RPMI7951 (cell line): Measurements from ENCODE around the gene VPS9D1. TPM values are rescaled to one million over a fixed set of nuclear protein-coding genes. Genes with fewer than 3 reads are reported as not detected.
"Not testable (repeated sequence)": the region's sequence is repeated elsewhere in the genome, so short reads cannot be mapped to it uniquely, and the experiment has no call there.

ENCODE experiments used
- DNase-seq: peaks from one replicate; pipeline ENCODE4 v3.0.0-alpha.2; 2012; ENCODE audit warnings: low read depth
- total RNA-seq: library from RNA; depleted of rRNA; stranded (reverse); fragments of >200 nt; shearing (Covaris generic); gene quantifications from 2 replicates; pipeline ENCODE4 v1.2.3, GENCODE V29; 2014

The VPS9D1 gene
- total RNA-seq, 1 experiment from 2014 or later, result 2.8 TPM

DNA sequence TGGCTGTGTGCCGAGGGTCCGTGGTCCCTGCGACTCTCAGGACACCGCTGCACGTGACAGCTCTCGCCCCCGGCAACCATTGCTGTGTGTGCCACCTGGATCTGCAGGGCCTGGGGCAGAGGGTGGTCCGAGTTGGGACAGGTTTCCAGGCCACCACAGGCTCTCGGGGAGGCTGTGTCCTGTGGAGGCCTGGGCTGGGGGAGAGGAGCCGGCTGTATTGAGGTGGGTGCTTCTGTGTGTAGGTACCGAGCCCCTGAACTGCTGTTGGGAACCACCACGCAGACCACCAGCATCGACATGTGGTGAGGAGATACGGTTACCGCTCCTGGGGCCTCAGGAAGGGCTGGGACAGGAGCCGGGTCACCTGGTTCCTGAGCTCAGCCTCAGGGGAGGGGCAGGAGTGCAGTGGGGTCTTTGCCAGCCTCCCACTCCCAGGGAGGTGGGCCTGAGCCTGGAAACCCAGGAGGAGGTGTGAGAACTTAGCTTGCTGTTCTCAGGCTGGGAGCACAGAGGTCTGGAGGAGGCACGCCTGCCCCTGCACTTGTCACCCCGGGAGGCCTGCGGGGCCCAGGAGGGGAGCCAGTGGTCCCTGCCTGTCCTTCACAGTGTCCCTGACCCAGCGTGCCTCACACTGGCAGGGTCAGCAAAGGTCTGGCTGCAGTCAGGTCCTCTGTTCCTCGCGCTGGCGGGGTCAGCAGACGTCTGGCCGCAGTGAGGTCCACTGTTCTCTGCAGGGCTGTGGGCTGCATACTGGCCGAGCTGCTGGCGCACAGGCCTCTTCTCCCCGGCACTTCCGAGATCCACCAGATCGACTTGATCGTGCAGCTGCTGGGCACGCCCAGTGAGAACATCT, 26.5 kb downstream of the VPS9D1 start:
- no peak for DNase-seq

DNA sequence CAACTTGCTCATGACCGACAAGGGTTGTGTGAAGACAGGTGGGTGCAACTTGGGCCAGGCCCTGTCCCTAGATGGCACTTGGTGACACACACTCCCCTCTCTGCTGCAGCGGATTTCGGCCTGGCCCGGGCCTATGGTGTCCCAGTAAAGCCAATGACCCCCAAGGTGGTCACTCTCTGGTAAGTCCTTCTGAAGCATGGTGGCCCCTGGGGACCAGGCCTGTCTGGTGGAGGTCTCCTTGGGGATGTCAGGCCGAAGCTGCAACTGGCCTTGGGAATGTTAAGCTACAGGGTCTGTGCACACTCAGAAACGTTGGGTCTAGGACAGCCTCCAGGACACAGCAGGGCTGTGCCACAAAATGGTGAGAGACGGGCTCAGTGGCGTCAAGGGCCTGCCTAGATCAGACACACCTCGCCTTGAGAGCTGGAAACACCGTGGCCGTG, 27.4 kb downstream of the VPS9D1 start:
- no peak for DNase-seq

DNA sequence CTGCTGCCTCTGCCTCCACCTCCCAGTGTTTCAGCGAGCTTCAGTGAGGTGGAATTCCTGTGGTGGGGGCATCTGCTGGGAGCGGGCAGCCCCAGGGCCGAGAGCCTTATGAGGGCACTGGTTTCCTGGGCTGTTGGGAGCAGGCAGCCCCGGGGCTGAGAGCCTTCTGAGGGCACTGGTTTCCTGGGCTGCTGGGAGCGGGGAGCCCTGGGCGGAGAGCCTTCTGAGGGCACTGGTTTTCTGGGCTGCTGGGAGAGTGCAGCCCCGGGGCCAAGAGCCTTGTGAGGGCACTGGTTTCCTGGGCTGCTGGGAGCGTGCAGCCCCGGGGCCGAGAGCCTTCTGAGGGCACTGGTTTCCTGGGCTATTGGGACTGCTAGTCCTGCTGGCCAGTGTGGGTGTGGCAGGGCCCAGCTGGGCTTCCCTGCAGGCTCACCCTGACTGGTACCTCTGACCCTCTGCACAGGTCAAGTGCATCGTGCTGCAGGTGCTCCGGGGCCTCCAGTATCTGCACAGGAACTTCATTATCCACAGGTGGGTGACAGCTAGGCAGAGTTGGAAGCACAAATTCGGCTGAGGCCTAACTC, 28.6 kb downstream of the VPS9D1 start:
- DNase-seq, result no peak

DNA sequence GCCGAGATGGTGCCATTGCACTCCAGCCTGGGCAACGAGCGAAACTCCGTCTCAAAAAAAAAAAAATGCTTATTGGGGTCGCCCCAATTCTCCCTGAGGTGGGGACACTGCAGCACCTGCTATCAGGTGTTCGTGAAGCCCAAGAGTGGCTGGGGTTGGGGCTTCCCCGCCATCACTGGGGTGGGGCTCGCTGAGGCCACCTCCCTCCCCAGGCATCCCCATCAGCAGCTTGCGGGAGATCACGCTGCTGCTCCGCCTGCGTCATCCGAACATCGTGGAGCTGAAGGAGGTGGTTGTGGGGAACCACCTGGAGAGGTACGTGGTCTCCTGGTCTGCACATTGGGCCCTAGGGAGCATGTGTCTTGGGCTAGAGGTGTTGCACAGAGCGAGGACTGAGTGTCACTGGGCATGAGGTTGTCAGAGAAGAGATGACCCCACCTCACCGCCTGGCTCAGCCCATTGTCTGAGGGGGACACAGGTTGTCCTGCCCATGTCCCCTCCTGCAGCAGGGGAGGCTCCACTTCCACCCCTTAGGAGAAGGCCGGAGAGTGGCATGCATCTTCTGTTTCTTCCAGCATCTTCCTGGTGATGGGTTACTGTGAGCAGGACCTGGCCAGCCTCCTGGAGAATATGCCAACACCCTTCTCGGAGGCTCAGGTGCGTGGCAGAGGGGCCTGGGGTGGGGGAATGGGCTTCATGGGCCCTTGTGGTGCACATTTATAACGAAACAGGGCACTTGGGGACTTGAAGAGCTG, 29.3 kb downstream of the VPS9D1 start:
- DNase-seq, result no peak

DNA sequence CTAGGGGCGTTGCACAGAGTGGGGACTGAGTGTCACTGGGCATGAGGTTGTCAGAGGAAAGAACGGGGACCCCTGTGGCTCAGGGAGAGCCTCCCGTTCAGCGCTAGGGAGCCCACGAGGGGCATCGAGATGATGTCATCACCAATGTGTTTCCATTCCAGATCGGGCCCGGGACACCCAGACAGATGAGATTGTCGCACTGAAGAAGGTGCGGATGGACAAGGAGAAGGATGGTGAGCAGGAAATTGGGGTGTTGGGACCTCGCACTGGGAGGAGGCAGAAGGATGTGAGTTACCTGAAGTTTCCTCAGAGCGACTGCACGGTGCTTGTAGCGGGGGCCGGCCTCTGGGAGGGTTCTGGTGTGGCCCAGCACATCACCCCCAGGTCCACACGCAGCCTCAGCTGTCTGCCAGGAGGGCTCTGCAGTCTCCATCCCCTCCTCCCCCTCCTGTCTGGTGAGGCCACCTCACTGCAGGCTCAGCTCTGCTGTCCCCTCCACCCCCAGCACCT, 30.3 kb downstream of the VPS9D1 start:
- no peak for DNase-seq

DNA sequence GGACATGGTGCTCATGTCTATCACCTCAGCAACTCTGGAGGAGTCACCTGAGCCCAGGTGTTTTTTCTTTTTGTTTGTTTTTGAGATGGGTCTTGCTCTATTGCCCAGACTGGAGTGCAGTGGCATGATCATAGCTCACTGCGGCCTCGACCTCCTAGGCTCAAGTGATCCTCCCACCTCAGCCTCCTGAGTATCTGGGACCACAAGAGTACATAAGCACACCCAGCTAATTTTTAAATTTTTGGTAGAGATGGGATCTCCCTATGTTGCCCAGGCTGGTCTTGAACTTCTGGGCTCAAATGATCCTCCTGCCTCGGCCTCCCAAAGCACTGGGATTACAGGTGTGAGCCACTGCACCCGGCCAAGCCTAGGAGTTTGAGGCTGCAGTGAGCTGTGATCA, 31.1 kb downstream of the VPS9D1 start:
- DNase-seq, result not testable (repeated sequence)

DNA sequence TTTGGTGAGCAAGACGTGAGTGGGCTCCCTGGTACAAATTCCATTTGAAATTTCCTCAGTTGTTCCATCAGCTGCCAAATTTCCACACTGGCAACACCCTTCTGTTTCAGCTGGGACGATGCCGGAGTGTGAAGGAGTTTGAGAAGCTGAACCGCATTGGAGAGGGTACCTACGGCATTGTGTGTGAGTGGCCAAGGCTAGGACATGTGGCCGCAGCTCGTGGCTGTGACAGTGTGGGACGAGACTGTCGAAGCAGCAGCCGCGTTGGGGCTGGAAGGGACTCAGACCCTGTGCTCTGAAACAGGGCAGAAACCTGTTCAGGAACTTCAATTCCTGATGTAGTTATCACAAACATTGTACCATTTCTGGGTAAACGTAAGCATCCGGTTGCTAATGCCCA, 31.6 kb downstream of the VPS9D1 start:
- DNase-seq, result no peak

DNA sequence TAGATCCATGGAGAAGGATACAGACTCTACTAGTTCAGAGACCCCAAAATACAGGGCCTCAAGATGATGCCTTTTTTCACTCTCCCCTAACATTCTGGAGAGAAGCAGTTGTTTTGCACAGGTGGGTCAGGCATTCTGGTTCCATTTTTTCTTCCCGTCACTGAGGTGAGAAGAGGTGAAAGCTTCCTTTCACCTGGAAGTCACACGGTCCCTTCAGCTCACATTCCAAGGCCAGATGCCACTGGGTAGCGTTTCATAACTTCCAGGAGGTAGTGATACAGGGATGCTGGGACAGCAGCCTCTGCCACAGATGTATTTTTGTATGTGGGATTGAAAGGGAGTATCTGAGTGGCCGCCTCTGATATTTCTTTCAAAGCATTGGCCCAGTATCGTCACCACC, 32.3 kb downstream of the VPS9D1 start:
- DNase-seq, result no peak

DNA sequence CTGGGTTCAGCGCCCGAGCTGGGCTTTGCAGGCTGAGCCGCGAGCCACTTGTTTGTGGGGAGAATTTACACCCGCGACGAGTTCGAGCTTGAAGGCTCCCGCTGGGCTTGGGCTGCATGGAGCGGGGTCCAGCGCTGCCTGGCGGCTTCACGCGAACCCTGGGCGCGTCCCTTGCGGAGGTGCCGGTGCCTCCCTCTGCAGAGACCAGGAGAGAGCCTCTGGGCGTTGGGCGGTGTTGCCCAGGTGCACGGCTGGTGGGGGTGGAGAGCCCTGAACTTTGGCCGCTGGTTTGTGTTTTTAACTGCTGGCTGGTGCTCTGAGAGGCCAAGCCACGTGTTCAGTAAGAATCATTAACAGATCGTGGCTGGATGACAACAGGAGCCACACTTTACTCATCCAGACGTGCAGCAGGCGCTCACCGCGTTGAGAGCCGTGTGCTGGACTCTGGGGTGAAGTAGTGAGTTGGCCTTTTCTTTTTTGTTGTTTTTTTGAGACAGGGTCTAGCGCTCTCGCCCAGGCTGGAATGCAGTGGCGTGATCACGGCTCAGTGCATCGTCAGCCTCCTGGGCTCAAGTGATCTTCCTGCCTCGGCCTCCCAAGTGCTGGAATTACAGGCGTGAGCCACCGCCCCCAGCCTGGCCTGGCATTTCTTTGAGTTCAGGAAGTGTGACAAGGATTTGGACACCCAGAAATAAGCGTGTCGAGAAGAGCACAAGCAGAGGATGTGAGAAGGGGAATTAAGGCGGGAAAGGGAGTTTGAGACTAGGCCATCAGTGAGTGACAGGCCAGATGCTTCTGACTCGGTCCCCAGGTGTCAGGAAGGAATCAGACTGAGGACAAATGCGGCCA, 33.4 kb downstream of the VPS9D1 start:
- peak; percentile 50 for DNase-seq

DNA sequence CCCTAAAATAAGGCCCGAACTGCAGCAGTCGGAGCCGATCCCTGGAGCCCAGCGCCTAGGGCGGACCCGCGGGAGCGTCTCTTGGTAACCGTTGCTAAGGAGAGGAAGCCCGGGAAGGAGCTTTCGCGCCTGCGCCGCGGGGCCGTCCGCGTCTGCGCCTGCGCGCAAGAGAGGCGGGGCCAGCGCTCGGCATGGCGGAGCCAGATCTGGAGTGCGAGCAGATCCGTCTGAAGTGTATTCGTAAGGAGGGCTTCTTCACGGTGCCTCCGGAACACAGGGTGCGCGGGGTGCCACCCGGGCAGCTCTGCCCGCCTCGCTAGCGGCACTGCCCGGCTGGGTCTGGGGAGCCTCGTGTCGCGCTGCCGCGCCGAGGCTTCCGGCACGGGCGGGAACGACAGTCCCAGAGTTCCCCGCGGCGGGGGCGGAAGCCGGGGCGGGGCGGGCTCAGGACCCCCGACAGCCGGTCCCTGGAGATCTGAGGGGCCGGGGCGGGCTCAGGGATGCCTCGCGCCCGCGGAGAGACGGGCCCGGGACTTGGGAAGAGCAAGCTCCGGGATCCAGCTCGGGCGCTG, 34.1 kb downstream of the VPS9D1 start, which contains the start of gene CDK10:
TSS of gene CDK10 (plus strand) at position 170 of the 572 bp plus-strand sequence. CDS start at position 192, 22 bp downstream.
- DNase-seq, result peak; percentile 83

DNA sequence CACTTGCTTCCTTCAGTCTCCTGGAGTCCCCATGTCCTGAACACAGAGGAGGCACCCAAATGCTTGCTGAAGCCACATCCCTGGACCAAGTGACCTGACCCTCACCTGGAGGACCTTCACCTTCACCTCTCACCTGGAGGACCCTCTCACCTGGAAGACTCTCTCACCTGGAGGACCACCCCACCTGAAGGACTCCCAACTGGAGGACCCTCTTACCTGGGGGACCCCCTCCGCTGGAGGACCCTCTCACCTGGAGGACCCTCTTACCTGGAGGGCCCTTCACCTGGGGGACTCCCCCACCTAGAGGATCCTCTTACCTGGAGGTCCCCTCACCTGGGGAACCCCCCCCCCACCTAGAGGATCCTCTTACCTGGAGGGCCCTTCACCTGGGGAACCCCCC, 34.8 kb downstream of the VPS9D1 start:
- DNase-seq, result no peak

DNA sequence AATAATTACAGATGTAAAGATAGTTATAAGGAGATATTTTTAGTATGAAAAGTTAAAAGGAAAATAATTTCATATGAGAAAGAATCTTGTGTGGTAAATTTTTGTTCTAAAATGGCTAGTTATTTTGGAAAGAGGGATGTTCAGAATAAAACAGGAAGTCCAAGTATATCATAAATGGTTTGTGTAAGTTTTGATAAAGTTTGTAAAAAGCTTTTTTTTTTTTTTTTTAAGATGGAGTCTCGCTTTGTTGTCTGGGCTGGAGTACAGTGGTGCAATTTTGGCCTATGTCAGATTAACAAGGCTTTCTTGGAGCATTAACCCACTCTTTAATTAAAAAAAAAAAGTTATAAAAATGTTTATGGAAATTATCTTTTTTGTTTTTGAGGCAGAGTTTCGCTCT, 42.4 kb downstream of the VPS9D1 start:
- DNase-seq, result no peak

DNA sequence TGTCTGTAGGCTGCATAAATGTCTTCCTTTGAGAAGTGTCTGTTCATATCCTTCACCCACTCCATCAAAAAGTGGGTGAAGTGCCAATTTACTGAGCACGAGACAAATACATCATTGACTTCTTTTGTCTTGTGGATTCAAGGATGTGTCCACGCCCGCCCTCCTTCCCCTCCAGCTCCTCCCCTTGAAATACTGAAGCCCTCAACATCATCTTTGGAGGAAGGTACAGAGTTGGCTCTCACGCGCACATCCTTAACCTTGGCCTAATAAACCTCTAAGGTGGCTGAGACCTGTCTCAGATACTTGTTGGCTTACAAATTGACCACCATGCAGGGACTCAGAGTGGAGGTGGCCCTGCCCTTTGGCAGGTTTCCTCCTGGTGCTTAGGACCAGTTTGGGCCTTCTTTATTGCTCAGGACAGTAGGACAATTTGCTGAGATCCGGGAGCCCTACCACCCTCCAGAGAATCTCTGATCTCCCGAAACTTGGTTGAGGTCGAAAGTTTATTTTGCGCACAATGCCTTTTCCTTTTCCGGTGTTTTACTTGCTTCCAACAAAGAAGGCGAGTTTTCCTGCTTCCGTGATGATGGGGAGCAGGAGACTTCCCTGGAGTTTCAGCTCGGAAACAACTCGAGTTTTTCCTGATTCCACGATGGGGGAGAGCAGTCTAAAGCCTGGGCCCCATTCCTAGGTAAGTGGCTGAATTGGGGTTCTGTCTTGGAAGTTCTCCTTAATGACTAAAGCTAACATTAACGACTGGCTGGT, 48.3 kb downstream of the VPS9D1 start:
- no peak for DNase-seq

DNA sequence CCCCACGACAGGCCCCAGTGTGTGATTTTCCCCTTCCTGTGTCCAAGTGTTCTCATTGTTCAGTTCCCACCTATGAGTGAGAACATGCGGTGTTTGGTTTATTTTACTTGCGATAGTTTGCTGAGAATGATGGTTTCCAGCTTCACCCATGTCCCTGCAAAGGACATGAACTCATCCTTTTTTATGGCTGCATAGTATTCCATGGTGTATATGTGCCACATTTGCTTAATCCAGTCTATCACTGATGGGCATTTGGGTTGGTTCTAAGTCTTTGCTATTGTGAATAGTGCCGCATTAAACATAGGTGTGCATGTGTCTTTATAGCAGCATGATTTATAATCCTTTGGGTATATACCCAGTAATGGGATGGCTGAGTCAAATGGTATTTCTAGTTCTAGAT, 49.1 kb downstream of the VPS9D1 start:
- DNase-seq, result not testable (repeated sequence)

DNA sequence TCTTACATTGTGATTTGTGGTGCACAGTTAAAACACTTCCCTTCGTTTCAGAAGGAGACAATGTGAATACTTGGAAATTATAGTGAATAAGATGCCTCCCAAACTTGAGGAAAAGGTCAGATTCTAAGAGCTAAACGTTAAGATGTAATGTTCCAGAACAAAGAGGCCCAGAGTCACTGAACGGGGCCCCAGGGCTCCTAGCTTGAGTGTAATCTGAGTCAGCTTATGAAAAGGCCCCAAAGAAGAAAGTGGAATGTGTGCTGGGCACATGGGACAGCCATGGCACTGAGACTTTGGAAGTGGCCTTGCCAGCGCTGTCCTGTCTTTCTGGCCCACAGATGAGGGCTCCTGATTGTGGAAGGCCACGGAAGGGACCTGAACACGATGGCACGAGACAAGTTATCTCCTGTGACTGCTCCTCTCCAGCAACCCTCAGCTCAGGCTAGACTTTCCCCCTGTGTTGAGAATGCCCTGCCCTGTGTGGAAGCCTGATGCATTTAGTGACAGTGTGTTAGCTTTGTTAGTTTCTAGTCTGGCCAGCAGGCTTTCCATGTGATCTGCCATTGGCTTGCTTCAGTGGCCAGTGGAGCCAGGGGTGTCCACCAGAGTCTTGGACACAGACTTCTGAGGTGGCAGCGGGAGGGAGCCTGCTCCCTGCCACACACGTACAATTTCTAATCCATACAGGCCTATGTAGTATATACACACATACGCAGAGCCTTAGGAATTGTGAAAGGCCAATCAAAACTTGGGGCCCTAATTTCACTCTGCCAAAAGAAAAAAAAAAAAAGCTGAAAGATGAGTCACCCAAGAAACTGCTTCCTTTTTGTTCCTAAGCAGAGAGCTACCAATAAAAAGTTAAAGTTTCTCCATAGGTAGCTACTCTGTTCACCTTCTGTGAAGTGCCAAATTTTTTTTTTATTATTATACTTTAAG, 49.9 kb downstream of the VPS9D1 start:
- peak; percentile 52 for DNase-seq

DNA sequence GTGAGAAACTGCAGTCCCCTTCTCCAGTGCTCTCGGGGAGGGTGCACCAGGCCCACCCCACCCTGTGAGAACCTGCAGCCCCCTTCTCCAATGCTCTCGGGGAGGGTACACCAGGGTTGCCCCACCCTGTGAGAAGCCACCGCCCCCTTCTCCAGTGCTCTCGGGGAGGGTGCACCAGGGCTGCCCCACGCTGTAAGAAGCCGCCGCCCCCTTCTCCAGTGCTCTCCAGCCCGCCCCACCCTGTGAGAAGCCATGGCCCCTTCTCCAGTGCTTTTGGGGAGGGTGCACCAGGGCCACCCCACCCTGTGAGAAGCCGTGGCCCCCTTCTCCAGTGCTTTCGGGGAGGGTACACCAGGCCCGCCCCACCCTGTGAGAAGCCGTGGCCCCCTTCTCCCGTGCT, 50.9 kb downstream of the VPS9D1 start:
- DNase-seq, result no peak

DNA sequence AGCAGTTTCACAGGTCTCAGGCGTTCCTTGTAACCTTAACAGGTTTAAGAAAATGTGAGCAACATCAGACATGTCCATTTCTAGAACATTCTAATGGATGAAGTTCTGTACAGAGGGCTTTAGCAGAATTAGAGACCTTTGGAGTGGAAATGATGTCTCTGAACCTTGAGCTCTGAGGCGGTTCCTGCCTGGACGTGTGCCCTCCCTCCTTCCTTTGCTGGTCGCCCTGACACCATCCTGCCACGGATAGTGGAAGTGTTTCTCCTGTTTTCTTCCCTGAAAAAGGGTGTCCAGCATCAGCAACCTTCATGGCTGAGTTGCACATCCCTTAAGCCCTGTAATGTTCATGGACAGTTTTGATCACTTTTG, 51.9 kb downstream of the VPS9D1 start:
- no peak for DNase-seq

DNA sequence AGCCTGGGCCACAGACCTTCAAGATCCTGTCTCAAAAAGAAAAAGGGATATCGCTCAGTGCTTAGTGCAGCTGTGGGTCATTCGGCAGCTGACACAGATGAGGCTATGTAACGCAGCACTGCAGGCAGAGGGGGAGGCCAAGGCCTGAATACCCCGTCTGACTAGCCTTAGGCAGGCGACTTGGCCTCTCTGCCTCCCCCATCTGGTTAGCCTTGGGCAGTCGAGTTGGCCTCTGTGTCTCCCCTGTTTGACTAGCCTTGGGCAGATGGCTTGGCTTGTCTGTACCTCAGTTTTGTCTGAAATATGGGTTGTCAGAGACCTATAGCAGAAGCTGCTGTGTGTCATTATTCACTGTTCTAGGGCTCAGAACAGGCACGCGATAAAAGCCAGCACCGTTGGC, 53.1 kb downstream of the VPS9D1 start:
- no peak for DNase-seq

DNA sequence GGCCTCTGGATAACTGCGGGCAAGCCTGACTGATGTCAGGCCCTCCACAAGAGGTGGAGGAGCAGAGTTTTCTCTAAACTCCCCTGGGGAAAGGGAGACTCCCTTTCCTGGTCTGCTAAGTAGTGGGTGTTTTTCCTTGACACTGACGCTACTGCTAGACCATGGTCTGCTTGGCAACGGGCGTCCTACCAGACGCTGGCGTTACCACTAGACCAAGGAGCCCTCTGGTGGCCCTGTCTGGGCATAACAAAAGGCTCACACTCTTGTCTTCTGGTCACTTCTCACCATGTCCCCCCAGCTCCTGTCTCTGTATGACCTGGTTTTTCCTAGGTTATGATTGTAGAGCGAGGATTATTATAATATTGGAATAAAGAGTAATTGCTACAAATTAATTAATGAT, 53.7 kb downstream of the VPS9D1 start:
- DNase-seq, result peak; percentile 61
